GM21360 (cell line): ENCODE results near the gene PANK2.

Experiments
- ATAC-seq: cut with Tn5 transposase; IDR thresholded peaks from one replicate; pipeline ENCODE4 v1.9.1; 2021; ENCODE audit warnings: mild to moderate bottlenecking, moderate library complexity; ENCODE audit not compliant: unreplicated experiment

PANK2 gene

GRCh38 chr20:3976511-3976910 is 87.3 kb downstream of the PANK2 start:
- no peak for ATAC-seq
